Activated CD4-positive, alpha-beta T cell treated with anti-CD3 and anti-CD28 coated beads, Interleukin-2, amount 50 U/mL, for 1 hour (primary cell): ENCODE results near the gene PNO1.
A peak's percentile ranks its signal among the peaks of the same experiment; 100 is the strongest.
"Not testable (repeated sequence)": the region's sequence is repeated elsewhere in the genome, so short reads cannot be mapped to it uniquely, and the experiment has no call there.

Source experiments
- DNase-seq: peaks from one replicate; pipeline ENCODE4 v3.0.0-alpha.2; 2020

Gene PNO1

GRCh38 chr2:68157402-68158133 is at the start of gene PNO1:
Gene PNO1, plus strand, starts transcription at chr2:68157888. Its CDS starts 47 bp downstream, at chr2:68157935.
- DNase-seq = peak; percentile 97

- no peak for DNase-seq
These were observed 49.6 kb upstream of the PNO1 start for GRCh38 chr2:68108120-68108519.

GRCh38 chr2:68110102-68110501 is 47.6 kb upstream of the PNO1 start:
- DNase-seq = no peak

- no peak for DNase-seq
These were observed 41.7 kb upstream of the PNO1 start for GRCh38 chr2:68115965-68116364.

GRCh38 chr2:68117922-68118321 is 39.8 kb upstream of the PNO1 start:
- DNase-seq = not testable (repeated sequence)

- DNase-seq = no peak
These were observed 38.9 kb upstream of the PNO1 start for GRCh38 chr2:68118816-68119215.

- no peak for DNase-seq
These were observed 38.2 kb upstream of the PNO1 start for GRCh38 chr2:68119504-68119903.

- peak; percentile 76 for DNase-seq
These were observed 35.6 kb upstream of the PNO1 start for GRCh38 chr2:68121873-68122679.

- DNase-seq = no peak
These were observed 35.1 kb upstream of the PNO1 start for GRCh38 chr2:68122680-68122964.

- no peak for DNase-seq
These were observed 33.4 kb upstream of the PNO1 start for GRCh38 chr2:68124321-68124720.

GRCh38 chr2:68125821-68126220 is 31.9 kb upstream of the PNO1 start:
- no peak for DNase-seq

GRCh38 chr2:68126561-68126960 is 31.1 kb upstream of the PNO1 start:
- DNase-seq = no peak

GRCh38 chr2:68127358-68128242 is 30.1 kb upstream of the PNO1 start:
- no peak for DNase-seq

- no peak for DNase-seq
These were observed 23.6 kb upstream of the PNO1 start for GRCh38 chr2:68134120-68134519.

GRCh38 chr2:68134554-68134953 is 23.1 kb upstream of the PNO1 start:
- DNase-seq = no peak

- DNase-seq = no peak
These were observed 22.0 kb upstream of the PNO1 start for GRCh38 chr2:68135448-68136320.

GRCh38 chr2:68141875-68142274 is 15.8 kb upstream of the PNO1 start:
- no peak for DNase-seq

GRCh38 chr2:68151037-68151436 is 6.7 kb upstream of the PNO1 start:
- DNase-seq = no peak

- DNase-seq = no peak
These were observed 4.9 kb upstream of the PNO1 start for GRCh38 chr2:68152681-68153347.

- DNase-seq = no peak
These were observed 2.1 kb upstream of the PNO1 start for GRCh38 chr2:68155618-68156017.

- DNase-seq = no peak
These were observed 1.3 kb upstream of the PNO1 start for GRCh38 chr2:68156419-68156818.

GRCh38 chr2:68157002-68157401 is 686 bp upstream of the PNO1 start:
- DNase-seq = no peak
